Neutrophil (primary cell): ENCODE results near the gene TNFRSF13B.

Experiments used
- H3K27ac ChIP-seq: fragments of 200-600 bp; sonication (generic); 2 replicates; pipeline ENCODE4 v1.5.1; 2016; ENCODE audit warnings: mild to moderate bottlenecking, moderate library complexity
- H3K27me3 ChIP-seq: fragments of 200-600 bp; sonication (generic); 2 replicates; pipeline ENCODE4 v1.6.0; 2016; ENCODE audit warnings: mild to moderate bottlenecking
- H3K36me3 ChIP-seq: fragments of 200-600 bp; sonication (generic); 2 replicates; pipeline ENCODE4 v1.5.1; 2017
- H3K4me1 ChIP-seq, 2 experiments: fragments of 200-600 bp in 1 of 2; sonication (generic) in 1 of 2; 1 replicate in 1 of 2; 2 replicates in 1 of 2; pipeline versions ENCODE4 v1.5.1 to v1.6.1; 2013 to 2016; ENCODE audit warnings: low read depth in 1 of 2, low read length in 1 of 2, mild to moderate bottlenecking in 1 of 2, moderate library complexity in 1 of 2; ENCODE audit not compliant: control insufficient read depth in 1 of 2, insufficient read depth in 1 of 2
- H3K4me3 ChIP-seq, 2 experiments: fragments of 200-600 bp in 1 of 2; sonication (generic) in 1 of 2; 1 replicate in 1 of 2; 2 replicates in 1 of 2; pipeline ENCODE4 v1.5.1; 2013 to 2016; ENCODE audit warnings: low read depth in 1 of 2, low read length in 1 of 2, mild to moderate bottlenecking in 1 of 2, moderate library complexity in 1 of 2
- H3K9me3 ChIP-seq: fragments of 200-600 bp; sonication (generic); 2 replicates; pipeline ENCODE4 v1.5.1; 2016
- CTCF ChIP-seq: fragments of 200-600 bp; sonication (generic); IDR thresholded peaks from 2 replicates; pipeline ENCODE4 v1.5.1; 2016; ENCODE audit warnings: antibody characterized with exemption

Gene TNFRSF13B

DNA sequence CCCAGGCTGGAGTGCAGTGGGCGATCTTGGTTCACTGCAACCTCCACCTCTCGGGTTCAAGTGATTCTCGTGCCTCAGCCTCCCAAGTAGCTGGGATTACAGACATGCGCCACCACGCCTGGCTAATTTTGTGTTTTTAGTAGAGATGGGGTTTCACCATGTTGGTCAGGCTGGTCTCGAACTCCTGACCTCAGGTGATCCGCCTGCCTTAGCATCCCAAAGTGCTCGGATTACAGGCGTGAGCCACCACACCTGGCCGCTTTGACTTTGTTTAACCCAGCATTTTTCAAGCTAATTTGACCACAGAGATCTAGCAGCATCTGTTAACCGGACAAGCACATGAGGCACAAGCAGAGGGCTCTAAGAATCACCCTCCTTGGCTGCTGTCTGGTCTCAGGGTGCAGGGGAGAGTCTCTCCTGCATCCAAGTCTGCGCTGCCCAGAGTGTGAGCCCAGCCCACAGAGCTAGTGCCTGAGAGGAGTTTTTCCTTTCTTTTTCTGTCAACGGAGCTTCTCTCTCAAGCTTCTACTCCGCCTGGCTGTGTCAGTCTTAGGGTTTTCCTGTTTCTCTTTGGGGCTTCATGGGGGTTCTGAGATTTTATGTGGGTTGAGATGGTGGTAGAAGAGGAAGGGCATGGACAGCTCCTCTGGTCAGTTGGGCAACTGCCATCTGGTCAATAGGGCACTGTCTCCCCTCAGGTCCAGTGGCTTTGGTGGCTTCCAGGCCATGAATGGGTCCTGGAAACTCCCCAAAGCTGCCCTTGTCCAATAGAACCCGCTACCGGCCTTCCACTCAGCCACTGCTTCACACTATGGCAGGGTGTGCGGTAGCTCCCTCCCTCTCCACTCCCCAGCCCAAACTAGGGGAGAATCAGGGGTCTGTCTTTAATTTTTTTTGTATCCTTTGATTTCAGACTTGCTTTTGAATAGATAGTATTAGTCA lies 59.6 kb downstream of the TNFRSF13B start:
- no peak overlapping the region for H3K27ac ChIP-seq

DNA sequence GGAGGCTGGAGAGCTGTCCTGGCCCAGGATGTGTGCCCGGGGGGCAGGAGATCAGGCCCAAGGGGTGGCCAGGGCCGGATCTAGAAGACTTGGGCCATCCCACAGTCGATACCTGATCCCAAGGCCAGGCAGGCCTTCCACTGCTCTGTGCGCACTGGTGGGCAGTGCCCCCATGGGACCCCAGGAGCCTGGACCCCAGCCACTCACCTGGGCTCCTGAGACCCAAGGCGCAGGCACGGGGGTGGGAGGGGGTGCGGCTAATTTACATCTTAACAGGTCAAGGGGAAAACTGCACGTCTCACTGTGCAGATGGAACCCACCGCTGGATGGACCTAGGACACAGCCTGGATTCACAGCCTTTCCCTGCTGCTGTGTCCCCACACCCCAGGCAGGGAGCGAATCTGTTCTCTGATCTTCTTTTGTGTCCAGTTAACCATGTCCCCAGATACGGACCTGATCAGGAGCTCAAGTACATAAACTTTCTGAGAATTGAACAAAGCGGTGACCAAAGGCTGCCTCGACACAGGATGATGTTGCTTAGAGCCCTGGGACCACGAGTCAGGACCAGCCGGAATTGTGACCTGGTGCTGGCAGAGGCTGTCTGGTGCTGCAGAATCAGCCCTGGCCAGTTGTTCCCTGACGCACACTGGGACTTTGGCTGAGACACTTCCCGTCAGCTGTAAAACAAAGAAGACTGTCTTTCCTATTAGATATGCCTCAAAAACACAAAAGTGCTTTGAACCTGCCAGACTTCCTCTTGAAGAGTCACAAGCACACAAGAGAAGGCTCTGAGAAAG lies 60.6 kb downstream of the TNFRSF13B start:
- no peak overlapping the region for H3K4me3 ChIP-seq
- peaks cover 19% of the 10 kb centered on the region for H3K27me3 ChIP-seq
- H3K27ac ChIP-seq: no peak overlapping the region
- no peaks in the 10 kb centered on the region for H3K9me3 ChIP-seq
- no peak for TF ChIP-seq CTCF
- H3K36me3 ChIP-seq: no peaks in the 10 kb centered on the region
- no peaks in the 10 kb centered on the region for H3K4me1 ChIP-seq

More for the DNA sequence above, 59.6 kb downstream of the TNFRSF13B start:
- Histone ChIP-seq H3K4me3 (no peak overlapping the region), H3K27me3 (peaks cover 17% of the 10 kb centered on the region), H3K36me3 (no peaks in the 10 kb centered on the region), H3K4me1 (no peaks in the 10 kb centered on the region), H3K9me3 (no peaks in the 10 kb centered on the region)
- TF ChIP-seq CTCF: no peak

DNA sequence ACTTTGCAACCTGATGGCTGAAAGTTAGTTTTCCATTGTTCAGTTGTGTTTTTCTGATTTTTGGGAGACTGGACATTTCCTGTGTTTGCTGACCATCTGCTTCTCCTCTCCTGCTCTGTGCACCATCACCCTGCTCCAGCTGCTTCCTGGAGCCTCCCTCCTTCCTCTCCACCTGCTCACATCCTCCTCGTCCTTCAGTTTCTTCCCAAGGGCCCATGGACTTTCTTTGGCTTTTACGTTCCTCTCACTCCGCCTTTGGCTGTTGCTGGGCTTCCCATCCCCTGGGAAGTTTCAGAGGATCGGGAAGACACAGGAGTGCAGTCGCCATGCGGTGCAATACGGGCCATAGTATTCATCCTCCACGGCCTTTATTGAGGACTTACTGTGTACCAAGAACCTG lies 61.6 kb downstream of the TNFRSF13B start:
- H3K27ac ChIP-seq: no peak overlapping the region
- no peak overlapping the region for H3K4me3 ChIP-seq
- TF ChIP-seq CTCF: no peak
- H3K36me3 ChIP-seq: no peaks in the 10 kb centered on the region
- no peaks in the 10 kb centered on the region for H3K4me1 ChIP-seq
- H3K9me3 ChIP-seq: no peaks in the 10 kb centered on the region
- H3K27me3 ChIP-seq: peaks cover 19% of the 10 kb centered on the region

DNA sequence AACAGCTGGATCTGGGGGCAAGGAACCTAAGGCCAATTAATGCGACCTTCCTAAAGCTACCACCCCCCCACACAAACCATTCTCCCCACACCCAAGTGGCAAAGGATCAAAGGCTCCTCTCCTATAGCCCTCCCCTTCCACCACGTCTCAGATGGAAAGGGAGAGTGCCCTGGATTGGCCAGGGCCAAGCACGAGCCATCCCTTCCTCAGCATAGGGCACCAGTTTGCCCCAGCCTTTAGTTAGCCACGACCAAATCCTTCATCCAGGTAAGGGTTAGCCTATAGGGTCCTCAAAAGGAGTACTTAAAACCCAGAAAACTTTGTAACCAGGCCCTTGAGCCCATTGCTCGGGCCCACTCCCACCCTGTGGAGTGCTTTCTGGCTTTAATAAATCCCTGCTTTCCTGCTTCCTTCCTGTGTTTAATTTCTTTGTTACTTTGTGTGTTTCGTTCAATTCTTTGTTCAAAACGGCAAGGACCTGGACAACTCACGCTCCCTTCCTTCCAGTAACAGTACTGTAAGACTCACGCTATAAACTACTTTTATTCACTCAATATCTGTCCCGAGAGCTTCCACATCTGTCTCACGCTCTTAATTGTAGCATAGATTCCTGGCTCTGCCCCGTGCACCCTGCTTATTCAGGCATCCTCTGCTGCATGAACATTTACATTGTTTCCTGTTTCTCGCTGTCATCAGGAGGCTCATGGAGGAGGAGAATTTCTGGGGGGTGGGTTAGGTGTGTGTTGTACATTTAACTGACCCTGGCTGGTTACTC lies 62.3 kb downstream of the TNFRSF13B start:
- H3K4me3 ChIP-seq: no peak overlapping the region
- no peaks in the 10 kb centered on the region for H3K9me3 ChIP-seq
- H3K27me3 ChIP-seq: peaks cover 19% of the 10 kb centered on the region
- H3K4me1 ChIP-seq: no peaks in the 10 kb centered on the region
- no peaks in the 10 kb centered on the region for H3K36me3 ChIP-seq
- no peak for TF ChIP-seq CTCF
- no peak overlapping the region for H3K27ac ChIP-seq

DNA sequence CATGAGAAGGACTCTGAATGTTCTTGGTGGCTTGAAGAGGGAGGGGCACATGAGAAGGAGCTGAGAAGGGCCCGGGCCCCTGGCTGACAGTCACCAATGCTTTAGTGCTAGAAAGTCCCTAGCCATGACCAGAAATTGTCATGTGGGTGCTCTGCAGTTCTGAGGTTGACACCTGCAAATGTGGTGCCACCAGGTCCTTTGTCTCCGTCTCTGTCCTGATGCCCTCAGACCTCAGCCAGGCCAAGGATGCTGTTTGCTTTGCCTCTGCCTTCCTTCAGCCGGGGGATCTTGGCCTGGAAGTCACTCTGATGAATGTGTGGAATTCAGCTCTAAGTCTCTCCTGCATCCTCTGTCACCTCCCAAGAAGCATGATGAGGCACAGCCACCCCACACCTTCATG lies 63.6 kb downstream of the TNFRSF13B start:
- H3K36me3 ChIP-seq: no peaks in the 10 kb centered on the region
- TF ChIP-seq CTCF: no peak

More for the DNA sequence above, 63.6 kb downstream of the TNFRSF13B start:
- H3K4me1 ChIP-seq: no peaks in the 10 kb centered on the region
- no peak overlapping the region for H3K27ac ChIP-seq
- no peak overlapping the region for H3K4me3 ChIP-seq
- no peaks in the 10 kb centered on the region for H3K9me3 ChIP-seq
- H3K27me3 ChIP-seq: peaks cover 19% of the 10 kb centered on the region
